Measurements from ENCODE around the gene ALS2CL.

- TF ChIP-seq, protein P1, sequence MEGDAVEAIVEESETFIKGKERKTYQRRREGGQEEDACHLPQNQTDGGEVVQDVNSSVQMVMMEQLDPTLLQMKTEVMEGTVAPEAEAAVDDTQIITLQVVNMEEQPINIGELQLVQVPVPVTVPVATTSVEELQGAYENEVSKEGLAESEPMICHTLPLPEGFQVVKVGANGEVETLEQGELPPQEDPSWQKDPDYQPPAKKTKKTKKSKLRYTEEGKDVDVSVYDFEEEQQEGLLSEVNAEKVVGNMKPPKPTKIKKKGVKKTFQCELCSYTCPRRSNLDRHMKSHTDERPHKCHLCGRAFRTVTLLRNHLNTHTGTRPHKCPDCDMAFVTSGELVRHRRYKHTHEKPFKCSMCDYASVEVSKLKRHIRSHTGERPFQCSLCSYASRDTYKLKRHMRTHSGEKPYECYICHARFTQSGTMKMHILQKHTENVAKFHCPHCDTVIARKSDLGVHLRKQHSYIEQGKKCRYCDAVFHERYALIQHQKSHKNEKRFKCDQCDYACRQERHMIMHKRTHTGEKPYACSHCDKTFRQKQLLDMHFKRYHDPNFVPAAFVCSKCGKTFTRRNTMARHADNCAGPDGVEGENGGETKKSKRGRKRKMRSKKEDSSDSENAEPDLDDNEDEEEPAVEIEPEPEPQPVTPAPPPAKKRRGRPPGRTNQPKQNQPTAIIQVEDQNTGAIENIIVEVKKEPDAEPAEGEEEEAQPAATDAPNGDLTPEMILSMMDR (IDR thresholded peaks at IDR 0.05; ENCODE audit: borderline replicate concordance, extremely low read depth, low read length, poor library complexity, severe bottlenecking): no peak
- no peak for TF ChIP-seq EZH2 (IDR thresholded peaks at IDR 0.05; ENCODE audit: borderline replicate concordance, low read depth, low read length, severe bottlenecking)
These were observed 18.1 kb downstream of the ALS2CL start for GRCh38 chr3:46675426-46675825.
